Activated CD4-positive, alpha-beta T cell treated with anti-CD3 and anti-CD28 coated beads, Interleukin-2, amount 10 ng/mL, durations not matched to agents 24 days and 14 days (primary cell): ENCODE measurements around the gene LUZP2. TPM values are rescaled to one million over a fixed set of nuclear protein-coding genes. Genes with fewer than 3 reads are reported as not detected.

ENCODE experiments used
- DNase-seq: peaks from one replicate; pipeline ENCODE4 v3.0.0; 2022
- H3K27ac Mint-ChIP-seq: one replicate; pipeline ENCODE4 v1.8.0; 2022; ENCODE audit warnings: mild to moderate bottlenecking, mixed read lengths
- H3K27me3 Mint-ChIP-seq: one replicate; pipeline ENCODE4 v1.8.0; 2022; ENCODE audit warnings: mixed read lengths
- H3K36me3 Mint-ChIP-seq: one replicate; pipeline ENCODE4 v1.8.0; 2022; ENCODE audit warnings: low read depth, mild to moderate bottlenecking, mixed read lengths
- H3K4me1 Mint-ChIP-seq: one replicate; pipeline ENCODE4 v1.8.0; 2021; ENCODE audit warnings: mixed read lengths
- H3K4me3 Mint-ChIP-seq: one replicate; pipeline ENCODE4 v1.8.0; 2022; ENCODE audit warnings: mild to moderate bottlenecking, moderate library complexity, mixed read lengths
- H3K9me3 Mint-ChIP-seq: one replicate; pipeline ENCODE4 v1.8.0; 2021; ENCODE audit warnings: mixed read lengths
- intact Hi-C: fragments of 100-400 bp; cut with micrococcal nuclease; formaldehyde crosslinking; loops from one replicate; pipeline ENCODE4 v1.15.1; 2023
- total RNA-seq: library from RNA; stranded (reverse); gene quantifications from 2 replicates; pipeline ENCODE4 v1.2.3, GENCODE V29; 2022

LUZP2 gene
- total RNA-seq, 1 donor from 2014 or later = not detected

- H3K27me3 Mint-ChIP-seq = no peaks in the 10 kb centered on the region
- intact Hi-C loops = no loop called here
- no peaks in the 10 kb centered on the region for H3K9me3 Mint-ChIP-seq
- H3K4me1 Mint-ChIP-seq = no peaks in the 10 kb centered on the region
- H3K36me3 Mint-ChIP-seq = no peaks in the 10 kb centered on the region
- no peak overlapping the region for H3K27ac Mint-ChIP-seq
- DNase-seq = no peak
- no peak overlapping the region for H3K4me3 Mint-ChIP-seq
These were observed 186.7 kb downstream of the LUZP2 start for GRCh38 chr11:24683583-24683982.

- DNase-seq = no peak
- intact Hi-C loops = no loop called here
- Mint-ChIP-seq H3K27me3 (no peaks in the 10 kb centered on the region), H3K36me3 (no peaks in the 10 kb centered on the region), H3K4me1 (no peaks in the 10 kb centered on the region), H3K9me3 (no peaks in the 10 kb centered on the region), H3K4me3 (no peak overlapping the region), H3K27ac (no peak overlapping the region)
These were observed 189.0 kb downstream of the LUZP2 start for GRCh38 chr11:24685821-24686220.

GRCh38 chr11:24687531-24688147, 190.8 kb downstream of the LUZP2 start:
- Mint-ChIP-seq H3K36me3 (no peaks in the 10 kb centered on the region), H3K9me3 (no peaks in the 10 kb centered on the region), H3K4me3 (no peak overlapping the region), H3K27me3 (no peaks in the 10 kb centered on the region), H3K27ac (no peak overlapping the region), H3K4me1 (no peaks in the 10 kb centered on the region)
- DNase-seq = no peak
- intact Hi-C loops = no loop called here

GRCh38 chr11:24688981-24689380, 192.1 kb downstream of the LUZP2 start:
- H3K4me3 Mint-ChIP-seq = no peak overlapping the region
- H3K27ac Mint-ChIP-seq = no peak overlapping the region
- H3K27me3 Mint-ChIP-seq = no peaks in the 10 kb centered on the region
- DNase-seq = no peak
- no peaks in the 10 kb centered on the region for H3K9me3 Mint-ChIP-seq
- intact Hi-C loops = no loop called here
- H3K4me1 Mint-ChIP-seq = no peaks in the 10 kb centered on the region
- no peaks in the 10 kb centered on the region for H3K36me3 Mint-ChIP-seq

- Mint-ChIP-seq H3K4me1 (no peaks in the 10 kb centered on the region), H3K36me3 (no peaks in the 10 kb centered on the region), H3K9me3 (no peaks in the 10 kb centered on the region), H3K4me3 (no peak overlapping the region), H3K27me3 (no peaks in the 10 kb centered on the region), H3K27ac (no peak overlapping the region)
- DNase-seq = no peak
- intact Hi-C loops = no loop called here
These were observed 200.8 kb downstream of the LUZP2 start for GRCh38 chr11:24697522-24698111.

- Mint-ChIP-seq H3K27ac (no peak overlapping the region), H3K36me3 (no peaks in the 10 kb centered on the region), H3K9me3 (no peaks in the 10 kb centered on the region), H3K27me3 (no peaks in the 10 kb centered on the region), H3K4me3 (no peak overlapping the region), H3K4me1 (no peaks in the 10 kb centered on the region)
- intact Hi-C loops = no loop called here
- no peak for DNase-seq
These were observed 207.9 kb downstream of the LUZP2 start for GRCh38 chr11:24704716-24705115.

GRCh38 chr11:24705474-24705873, 208.6 kb downstream of the LUZP2 start:
- Mint-ChIP-seq H3K36me3 (no peaks in the 10 kb centered on the region), H3K9me3 (no peaks in the 10 kb centered on the region), H3K4me1 (no peaks in the 10 kb centered on the region), H3K27ac (no peak overlapping the region), H3K27me3 (no peaks in the 10 kb centered on the region), H3K4me3 (no peak overlapping the region)
- intact Hi-C loops = no loop called here
- no peak for DNase-seq

GRCh38 chr11:24708616-24709015, 211.8 kb downstream of the LUZP2 start:
- no peaks in the 10 kb centered on the region for H3K4me1 Mint-ChIP-seq
- H3K27ac Mint-ChIP-seq = no peak overlapping the region
- H3K4me3 Mint-ChIP-seq = no peak overlapping the region
- intact Hi-C loops = no loop called here
- H3K36me3 Mint-ChIP-seq = no peaks in the 10 kb centered on the region
- no peak for DNase-seq
- H3K9me3 Mint-ChIP-seq = peaks cover 4% of the 10 kb centered on the region
- no peaks in the 10 kb centered on the region for H3K27me3 Mint-ChIP-seq

GRCh38 chr11:24709928-24710565, 213.2 kb downstream of the LUZP2 start:
- Mint-ChIP-seq H3K27me3 (no peaks in the 10 kb centered on the region), H3K9me3 (peaks cover 4% of the 10 kb centered on the region), H3K27ac (no peak overlapping the region), H3K4me1 (no peaks in the 10 kb centered on the region), H3K36me3 (no peaks in the 10 kb centered on the region), H3K4me3 (no peak overlapping the region)
- DNase-seq = no peak
- intact Hi-C loops = no loop called here

- H3K36me3 Mint-ChIP-seq = no peaks in the 10 kb centered on the region
- DNase-seq = no peak
- intact Hi-C loops = no loop called here
- H3K27ac Mint-ChIP-seq = no peak overlapping the region
- no peaks in the 10 kb centered on the region for H3K4me1 Mint-ChIP-seq
- no peaks in the 10 kb centered on the region for H3K27me3 Mint-ChIP-seq
- no peak overlapping the region for H3K4me3 Mint-ChIP-seq
- peaks cover 8% of the 10 kb centered on the region for H3K9me3 Mint-ChIP-seq
These were observed 217.7 kb downstream of the LUZP2 start for GRCh38 chr11:24714601-24715000.

GRCh38 chr11:24716403-24716802, 219.6 kb downstream of the LUZP2 start:
- Mint-ChIP-seq H3K36me3 (no peaks in the 10 kb centered on the region), H3K4me3 (no peak overlapping the region), H3K27ac (no peak overlapping the region), H3K27me3 (no peaks in the 10 kb centered on the region), H3K9me3 (peaks cover 10% of the 10 kb centered on the region), H3K4me1 (no peaks in the 10 kb centered on the region)
- DNase-seq = no peak
- intact Hi-C loops = no loop called here

- H3K36me3 Mint-ChIP-seq = no peaks in the 10 kb centered on the region
- H3K4me3 Mint-ChIP-seq = no peak overlapping the region
- DNase-seq = no peak
- no peak overlapping the region for H3K27ac Mint-ChIP-seq
- H3K4me1 Mint-ChIP-seq = no peaks in the 10 kb centered on the region
- H3K9me3 Mint-ChIP-seq = peaks cover 2% of the 10 kb centered on the region
- intact Hi-C loops = no loop called here
- H3K27me3 Mint-ChIP-seq = no peaks in the 10 kb centered on the region
These were observed 226.4 kb downstream of the LUZP2 start for GRCh38 chr11:24723231-24723630.

GRCh38 chr11:24731554-24731953, 234.7 kb downstream of the LUZP2 start:
- Mint-ChIP-seq H3K4me1 (no peaks in the 10 kb centered on the region), H3K36me3 (no peaks in the 10 kb centered on the region), H3K4me3 (no peak overlapping the region), H3K27ac (no peak overlapping the region), H3K9me3 (no peaks in the 10 kb centered on the region), H3K27me3 (no peaks in the 10 kb centered on the region)
- intact Hi-C loops = no loop called here
- no peak for DNase-seq

- intact Hi-C loops = no loop called here
- H3K27ac Mint-ChIP-seq = no peak overlapping the region
- no peaks in the 10 kb centered on the region for H3K36me3 Mint-ChIP-seq
- no peaks in the 10 kb centered on the region for H3K4me1 Mint-ChIP-seq
- DNase-seq = no peak
- no peaks in the 10 kb centered on the region for H3K27me3 Mint-ChIP-seq
- no peak overlapping the region for H3K4me3 Mint-ChIP-seq
- H3K9me3 Mint-ChIP-seq = no peaks in the 10 kb centered on the region
These were observed 237.9 kb downstream of the LUZP2 start for GRCh38 chr11:24734742-24735237.
